ACC112 (cell line): ENCODE data around the gene EML3.

Experiments used
- H2AFZ ChIP-seq: fragments of 200-600 bp; sonication (generic); one replicate; pipeline ENCODE4 v1.6.0; 2017; ENCODE audit warnings: antibody characterized with exemption, low read length; ENCODE audit not compliant: unreplicated experiment
- H3K27ac ChIP-seq: fragments of 200-600 bp; sonication (generic); 2 replicates; pipeline ENCODE4 v1.5.1; 2014; ENCODE audit warnings: low read depth, mild to moderate bottlenecking, antibody characterized with exemption, low read length, moderate library complexity
- H3K27me3 ChIP-seq: fragments of 200-600 bp; sonication (generic); 2 replicates; pipeline ENCODE4 v1.6.1; 2014; ENCODE audit warnings: mild to moderate bottlenecking, antibody characterized with exemption, low read length, moderate library complexity, mixed read lengths; ENCODE audit not compliant: insufficient read depth
- H3K36me3 ChIP-seq: fragments of 200-600 bp; sonication (generic); 2 replicates; pipeline ENCODE4 v1.6.1; 2016; ENCODE audit warnings: mild to moderate bottlenecking, antibody characterized with exemption, low read length, moderate library complexity, mixed read lengths; ENCODE audit not compliant: insufficient read depth
- H3K4me1 ChIP-seq: fragments of 200-600 bp; sonication (generic); one replicate; pipeline ENCODE4 v1.6.1; 2016; ENCODE audit warnings: low read length, mixed read lengths; ENCODE audit not compliant: insufficient read depth, unreplicated experiment, control insufficient read depth
- H3K4me3 ChIP-seq: fragments of 200-600 bp; sonication (generic); 2 replicates; pipeline ENCODE4 v1.5.1; 2014; ENCODE audit warnings: mild to moderate bottlenecking, low read depth, low read length
- H3K79me2 ChIP-seq: fragments of 200-600 bp; sonication (generic); one replicate; pipeline ENCODE4 v1.6.0; 2016; ENCODE audit warnings: low read length; ENCODE audit not compliant: control insufficient read depth, unreplicated experiment, insufficient read depth

EML3 gene

DNA sequence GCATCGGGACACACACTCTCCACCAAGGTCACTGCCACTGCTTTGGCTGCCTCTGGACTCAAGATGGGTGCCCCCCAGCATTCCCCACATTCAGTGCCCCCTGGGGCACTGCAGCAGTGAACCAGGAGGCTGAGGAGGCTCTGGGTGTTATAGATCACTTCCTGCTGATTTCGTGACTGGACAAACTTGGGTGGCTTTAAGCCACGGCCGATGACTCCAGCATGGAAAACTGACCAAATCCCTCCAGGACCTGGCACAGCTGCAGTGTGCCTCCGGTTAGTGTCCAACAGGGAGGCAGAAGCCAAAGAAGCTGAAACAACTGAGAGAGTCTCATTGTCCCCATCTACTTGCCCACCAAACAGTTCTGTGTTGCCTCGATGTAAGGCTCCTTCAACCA is 35.0 kb upstream of the EML3 start:
- Histone ChIP-seq H3K4me3 (no peak overlapping the region), H3K27me3 (no peaks in the 10 kb centered on the region), H3K4me1 (peaks cover 7% of the 10 kb centered on the region), H2AFZ (no peak overlapping the region), H3K36me3 (peaks cover 9% of the 10 kb centered on the region; the same call in 1 of the 2 replicates), H3K79me2 (peaks cover 54% of the 10 kb centered on the region), H3K27ac (no peak overlapping the region)

DNA sequence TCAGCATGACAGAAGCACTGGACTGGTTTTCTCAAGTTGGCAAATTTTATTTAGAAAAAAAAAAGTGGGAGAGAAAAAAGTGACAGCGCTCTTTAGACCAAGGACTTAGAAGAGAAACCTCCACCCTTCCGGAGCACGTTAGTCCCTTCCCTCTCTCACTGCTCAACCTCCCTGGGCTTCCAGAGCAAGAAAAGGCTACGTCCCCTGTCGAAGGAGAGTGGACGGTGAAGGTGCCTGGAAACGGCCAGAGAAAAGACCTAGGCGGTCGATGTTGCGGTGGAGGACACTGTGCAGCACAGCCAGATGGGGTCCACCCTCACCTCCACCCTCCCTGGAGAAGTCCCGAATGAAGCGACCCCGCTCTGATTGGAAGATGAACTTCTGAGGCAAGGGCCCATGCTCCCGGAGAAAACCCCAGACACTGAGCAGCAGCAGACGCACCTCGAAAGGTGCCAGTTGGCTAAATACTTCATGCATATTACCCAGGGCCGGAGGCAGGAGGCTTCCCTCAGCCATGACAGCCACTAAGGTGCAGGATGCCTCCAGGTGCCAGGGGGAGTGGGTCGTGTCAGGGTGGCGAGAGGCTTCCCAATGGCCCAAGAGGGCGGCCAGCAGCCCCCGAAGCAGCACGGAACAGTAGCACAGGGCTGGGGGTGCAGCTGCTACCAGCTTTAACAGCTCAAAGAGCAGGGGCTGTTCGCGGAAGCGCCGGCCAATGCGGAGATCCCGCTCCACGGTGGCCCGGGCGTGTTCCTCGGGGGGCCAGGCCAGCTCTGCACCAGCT is 34.4 kb upstream of the EML3 start:
- H3K4me1 ChIP-seq = peaks cover 7% of the 10 kb centered on the region
- H3K27me3 ChIP-seq = no peaks in the 10 kb centered on the region
- peaks cover 53% of the 10 kb centered on the region for H3K79me2 ChIP-seq
- H3K4me3 ChIP-seq = peak overlapping the region; percentile 15; the same call in 1 of the 2 replicates
- 0 out of 2 replicates have a peak overlapping the region, but pooled peaks have one; percentile 11 for H3K27ac ChIP-seq
- H3K36me3 ChIP-seq = peaks cover 10% of the 10 kb centered on the region; the same call in 1 of the 2 replicates
- H2AFZ ChIP-seq = no peak overlapping the region

DNA sequence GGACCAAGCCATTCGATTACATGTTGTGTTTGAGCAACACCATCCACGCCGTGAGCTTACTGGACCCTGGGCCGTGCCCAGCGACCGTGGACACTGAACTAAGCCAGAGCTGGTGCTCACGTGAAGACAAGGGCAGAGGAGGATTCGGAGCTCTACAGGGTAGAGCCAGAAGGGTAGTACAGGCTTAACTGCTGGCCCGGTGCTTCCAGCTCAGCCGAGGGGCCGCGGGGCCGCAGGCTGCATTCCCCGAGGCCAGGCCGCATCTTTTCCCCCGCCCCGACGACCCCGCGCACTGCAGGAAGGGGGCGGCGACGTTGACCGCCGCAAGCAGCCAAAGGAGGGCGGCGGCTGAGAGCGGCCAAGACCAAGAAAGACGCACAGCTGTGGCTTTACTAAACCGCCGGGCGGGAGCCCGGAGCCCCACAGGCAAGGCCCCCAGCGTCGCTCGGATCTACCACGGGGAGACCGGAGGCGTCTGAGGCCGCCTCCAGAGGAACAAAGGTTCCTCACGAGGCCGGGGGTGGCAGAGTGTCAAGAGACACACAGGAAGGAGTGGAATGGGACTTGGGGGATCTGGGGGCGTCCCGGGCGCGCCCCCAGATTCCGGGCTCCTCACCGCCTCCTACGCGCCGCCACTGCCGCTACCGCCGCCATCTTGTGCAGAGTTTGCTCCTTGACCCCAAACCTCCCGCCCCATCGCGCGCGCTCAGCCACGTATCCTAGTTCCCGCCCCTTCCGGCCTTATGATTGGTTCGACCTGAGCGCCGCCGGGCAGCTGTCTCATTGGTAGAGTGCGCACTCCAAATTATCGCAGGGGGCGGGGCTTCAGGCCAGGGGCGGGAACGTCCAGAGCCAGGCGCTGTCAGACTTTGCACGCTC is 33.6 kb upstream of the EML3 start, which contains the start of gene GANAB:
TSS of gene GANAB (minus strand) at position 668 of the 879 bp plus-strand sequence. CDS start at position 654, 14 bp downstream.
- Histone ChIP-seq H3K36me3 (peaks cover 10% of the 10 kb centered on the region; the same call in 1 of the 2 replicates), H3K79me2 (peaks cover 51% of the 10 kb centered on the region), H3K4me1 (peaks cover 7% of the 10 kb centered on the region), H2AFZ (peak within 1 kb of the TSS; percentile 84), H3K4me3 (peak within 1 kb of the TSS; percentile 88), H3K27me3 (no peaks in the 10 kb centered on the region), H3K27ac (peak within 1 kb of the TSS; percentile 78)

DNA sequence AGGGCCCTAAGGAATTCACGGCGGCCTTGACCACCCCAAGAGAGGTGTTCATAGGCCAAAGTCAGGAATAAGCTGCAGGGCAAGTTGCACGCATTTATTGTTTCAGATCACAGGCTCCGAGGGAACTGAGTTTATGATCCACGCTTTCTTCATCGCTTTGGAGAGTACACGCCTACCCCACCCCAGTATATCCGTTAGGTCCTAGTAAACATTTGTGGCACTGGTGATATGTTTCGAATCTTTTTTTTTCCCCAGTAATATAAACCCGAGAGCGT is 33.0 kb upstream of the EML3 start:
- Histone ChIP-seq H3K27me3 (no peaks in the 10 kb centered on the region), H3K79me2 (peaks cover 51% of the 10 kb centered on the region)

DNA sequence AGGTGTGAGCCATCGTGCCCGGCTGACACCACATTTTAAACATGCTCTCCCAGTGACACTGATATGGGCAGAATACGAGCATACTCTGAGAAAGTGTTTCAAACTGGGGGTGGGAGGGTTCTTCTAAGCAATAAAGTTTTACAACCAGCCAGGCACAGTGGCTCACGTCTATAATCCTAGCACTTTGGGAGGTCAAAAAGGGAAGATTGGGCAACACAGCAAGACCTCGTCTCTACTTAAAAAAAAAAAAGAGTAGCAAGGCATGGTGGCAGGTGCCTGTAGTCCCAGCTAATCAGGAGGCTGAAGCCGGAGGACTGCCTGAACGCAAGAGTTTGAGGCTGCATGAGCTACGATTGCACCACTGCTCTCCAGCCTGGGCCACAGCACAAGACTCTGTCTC is 31.6 kb upstream of the EML3 start:
- Histone ChIP-seq H3K27me3 (no peaks in the 10 kb centered on the region), H3K36me3 (peaks cover 10% of the 10 kb centered on the region; the same call in 1 of the 2 replicates), H3K27ac (no peak overlapping the region), H3K4me3 (no peak overlapping the region), H2AFZ (no peak overlapping the region), H3K4me1 (peaks cover 7% of the 10 kb centered on the region), H3K79me2 (peaks cover 53% of the 10 kb centered on the region)

More for the DNA sequence above, 33.0 kb upstream of the EML3 start:
- H3K36me3 ChIP-seq = peaks cover 10% of the 10 kb centered on the region; the same call in 1 of the 2 replicates
- no peak overlapping the region for H2AFZ ChIP-seq
- peaks cover 7% of the 10 kb centered on the region for H3K4me1 ChIP-seq
- peak overlapping the region; percentile 78 for H3K27ac ChIP-seq
- H3K4me3 ChIP-seq = peak overlapping the region; percentile 88

DNA sequence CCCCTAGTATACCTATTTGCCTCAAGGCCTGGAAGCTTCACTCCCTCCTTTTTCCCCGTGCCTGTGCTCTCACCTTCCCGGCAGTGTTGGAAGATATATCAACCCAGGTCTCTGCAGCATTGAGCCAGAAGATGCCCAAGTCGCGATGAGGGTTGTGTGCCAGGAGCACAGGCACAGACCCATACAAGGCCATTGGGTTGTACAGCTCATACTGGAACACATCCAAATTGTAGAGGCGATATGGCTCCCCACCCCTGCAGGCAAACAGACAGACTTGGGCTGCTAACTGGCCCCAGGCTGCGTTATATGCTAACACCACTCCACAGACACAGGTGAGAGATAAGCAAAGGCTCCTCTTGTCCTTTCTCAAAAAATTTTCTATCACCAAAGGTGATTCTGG is 19.9 kb upstream of the EML3 start:
- H2AFZ ChIP-seq = no peak overlapping the region
- no peak overlapping the region for H3K4me3 ChIP-seq
- H3K27me3 ChIP-seq = no peaks in the 10 kb centered on the region
- H3K36me3 ChIP-seq = peaks cover 42% of the 10 kb centered on the region
- no peak overlapping the region for H3K27ac ChIP-seq
- no peaks in the 10 kb centered on the region for H3K4me1 ChIP-seq
- no peaks in the 10 kb centered on the region for H3K79me2 ChIP-seq

DNA sequence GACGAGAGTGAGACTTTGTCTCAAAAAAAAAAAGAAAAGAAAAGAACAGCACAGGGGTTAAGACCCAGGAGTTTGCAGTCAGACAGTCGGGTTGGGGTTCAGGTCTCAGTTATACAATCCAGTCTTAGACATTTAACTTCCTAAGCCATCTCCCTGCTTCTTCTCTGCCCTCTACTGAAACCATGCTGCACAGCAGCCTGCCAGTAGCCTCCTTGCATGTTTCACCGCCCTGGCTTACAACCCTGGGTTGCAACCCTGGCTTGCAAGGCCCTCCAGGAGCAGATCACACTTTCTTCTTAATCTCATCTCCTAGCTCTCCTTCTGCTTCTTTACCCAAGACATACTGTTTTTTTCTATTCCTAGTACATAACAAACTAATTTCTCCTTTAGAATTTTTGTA is 15.1 kb upstream of the EML3 start:
- Histone ChIP-seq H3K36me3 (peaks cover 26% of the 10 kb centered on the region; the same call in 1 of the 2 replicates), H3K4me1 (no peaks in the 10 kb centered on the region), H3K27ac (no peak overlapping the region)

DNA sequence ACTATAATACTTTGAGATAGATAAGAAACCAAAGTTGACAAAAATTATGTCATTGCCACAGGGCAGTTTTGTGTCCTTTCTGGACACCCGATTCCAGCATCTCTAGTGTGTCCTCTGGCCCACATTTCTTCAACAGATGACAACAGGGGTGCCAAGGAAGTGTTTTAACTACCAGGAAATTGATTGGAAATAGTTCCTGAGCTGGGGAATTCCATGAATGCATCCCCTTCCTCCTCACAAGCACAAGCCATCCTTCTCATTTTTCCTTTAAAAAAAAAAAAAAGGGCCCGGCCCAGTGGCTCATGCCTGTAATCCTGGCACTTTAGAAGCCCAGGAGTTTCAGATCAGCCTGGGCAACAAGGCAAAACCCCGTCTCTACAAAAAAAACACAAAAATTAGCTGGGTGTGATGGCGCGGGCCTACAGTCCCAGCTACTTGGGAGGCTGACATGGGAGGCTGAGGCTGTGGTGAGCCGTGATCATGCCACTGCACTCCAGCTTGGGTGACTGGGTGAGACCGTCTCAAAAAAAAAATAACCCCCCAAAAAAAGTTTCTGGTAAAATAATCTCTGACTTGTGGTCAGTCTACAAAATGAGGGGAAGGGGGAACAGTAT is 10.0 kb upstream of the EML3 start:
- Histone ChIP-seq H2AFZ (no peak overlapping the region), H3K27me3 (no peaks in the 10 kb centered on the region), H3K4me3 (peak overlapping the region; percentile 85; the same call in 1 of the 2 replicates), H3K36me3 (peaks cover 4% of the 10 kb centered on the region; the same call in 1 of the 2 replicates), H3K4me1 (peaks cover 13% of the 10 kb centered on the region), H3K27ac (peak overlapping the region; percentile 93), H3K79me2 (peaks cover 4% of the 10 kb centered on the region)

More for the DNA sequence above, 15.1 kb upstream of the EML3 start:
- no peak overlapping the region for H3K4me3 ChIP-seq
- no peaks in the 10 kb centered on the region for H3K79me2 ChIP-seq
- H3K27me3 ChIP-seq = no peaks in the 10 kb centered on the region
- H2AFZ ChIP-seq = no peak overlapping the region

DNA sequence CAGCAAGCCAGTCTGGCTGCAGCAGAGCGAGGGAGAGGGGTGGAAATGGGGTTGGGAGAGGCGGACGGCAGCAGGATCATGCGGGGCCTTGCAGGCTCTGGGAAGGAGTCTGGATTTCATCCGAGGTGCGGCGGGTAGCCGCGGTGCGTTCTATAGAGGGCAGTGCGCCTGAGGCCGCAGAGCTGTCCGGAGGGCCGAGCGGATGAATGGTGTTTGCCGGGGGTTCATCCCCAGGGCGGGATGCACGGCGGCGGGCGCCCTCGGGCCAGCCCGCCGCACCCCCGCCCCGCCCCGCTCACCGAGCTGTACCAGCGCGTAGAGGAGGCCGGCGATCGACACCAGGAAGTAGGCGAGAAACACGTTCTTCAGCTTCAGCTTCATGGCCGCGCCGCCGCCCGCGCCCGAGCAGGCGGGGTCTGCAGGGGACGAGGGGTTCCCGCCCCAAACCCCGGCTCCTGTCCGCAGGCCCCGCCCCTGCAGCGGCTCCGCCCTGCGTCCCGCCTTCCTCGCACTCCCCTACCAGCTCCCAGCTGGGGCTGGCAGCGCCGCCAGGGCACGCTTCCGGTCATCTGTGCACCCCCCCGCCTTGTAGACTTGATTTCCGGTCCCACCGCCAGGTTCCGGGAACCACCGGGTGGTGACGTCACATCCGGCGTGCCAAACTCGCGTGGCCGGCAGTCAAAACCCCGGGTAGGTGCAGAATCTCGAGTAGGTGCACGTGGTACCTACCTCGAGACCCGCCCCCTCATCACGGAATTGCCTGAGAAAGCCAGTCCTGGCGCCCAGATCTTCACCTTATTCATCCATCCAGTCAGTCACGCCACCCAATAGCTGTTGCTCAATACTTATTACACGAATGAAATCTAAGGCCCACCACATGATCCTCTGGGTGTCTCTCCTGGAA is 9.2 kb upstream of the EML3 start, which contains the start of gene B3GAT3:
TSS of gene B3GAT3 (minus strand) at position 420 of the 904 bp plus-strand sequence. CDS start at position 381, 39 bp downstream.
- H3K27me3 ChIP-seq = no peaks in the 10 kb centered on the region
- peaks cover 4% of the 10 kb centered on the region for H3K79me2 ChIP-seq
- H3K36me3 ChIP-seq = peaks cover 4% of the 10 kb centered on the region; the same call in 1 of the 2 replicates
- no peak within 1 kb of the TSS for H2AFZ ChIP-seq
- peak within 1 kb of the TSS; percentile 93 for H3K27ac ChIP-seq
- H3K4me3 ChIP-seq = peak within 1 kb of the TSS; percentile 85
- H3K4me1 ChIP-seq = peaks cover 13% of the 10 kb centered on the region
